CD4-positive, alpha-beta T cell treated with Interleukin-10 for 1 hour (primary cell): ENCODE measurements around the gene KCNS1.

Experiments
- DNase-seq: peaks from one replicate; pipeline ENCODE4 v3.0.0-alpha.2; 2020

The KCNS1 gene

DNA sequence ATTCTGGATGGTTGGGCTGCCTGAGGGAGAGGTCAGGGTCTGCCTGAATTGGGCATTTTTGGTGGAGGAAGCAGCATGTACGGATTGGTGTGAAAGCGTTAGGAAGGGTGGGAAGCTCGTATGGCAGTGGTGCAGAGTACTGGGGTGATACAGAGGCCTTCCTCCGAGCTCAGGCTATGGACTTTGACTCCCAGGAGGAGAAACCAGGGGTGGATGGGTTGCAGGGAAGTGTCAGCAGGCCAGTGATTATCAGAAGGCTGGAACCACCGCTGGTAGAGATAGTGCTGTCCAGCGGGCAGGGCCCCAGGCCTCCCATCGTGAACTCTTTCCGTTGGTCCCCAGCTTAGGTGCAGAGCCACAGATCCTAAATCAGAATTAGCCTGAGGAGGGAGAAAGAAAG lies 8.7 kb upstream of the KCNS1 start:
- no peak for DNase-seq

- DNase-seq: no peak
These were observed 4.4 kb upstream of the KCNS1 start for GRCh38 chr20:45105317-45105716.

DNA sequence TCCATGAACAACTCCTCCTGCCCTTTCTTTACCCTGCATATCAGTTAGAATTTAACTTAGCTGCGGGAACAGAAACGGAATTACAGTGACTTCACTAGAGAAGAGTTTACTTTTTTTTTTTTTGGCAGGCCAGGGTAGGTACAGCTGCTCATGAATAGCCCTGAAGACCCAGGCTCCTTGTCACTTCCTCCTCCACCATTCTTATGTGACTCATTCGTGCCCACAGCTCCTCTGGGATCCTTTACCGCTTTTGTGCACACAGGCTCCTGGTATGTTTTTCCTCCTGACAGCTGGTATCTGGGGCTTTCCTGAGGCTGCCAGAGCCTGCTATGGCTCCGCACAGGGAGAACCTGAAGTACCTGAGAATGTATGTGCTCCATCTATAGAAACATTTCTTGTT lies 3.9 kb upstream of the KCNS1 start:
- no peak for DNase-seq

DNA sequence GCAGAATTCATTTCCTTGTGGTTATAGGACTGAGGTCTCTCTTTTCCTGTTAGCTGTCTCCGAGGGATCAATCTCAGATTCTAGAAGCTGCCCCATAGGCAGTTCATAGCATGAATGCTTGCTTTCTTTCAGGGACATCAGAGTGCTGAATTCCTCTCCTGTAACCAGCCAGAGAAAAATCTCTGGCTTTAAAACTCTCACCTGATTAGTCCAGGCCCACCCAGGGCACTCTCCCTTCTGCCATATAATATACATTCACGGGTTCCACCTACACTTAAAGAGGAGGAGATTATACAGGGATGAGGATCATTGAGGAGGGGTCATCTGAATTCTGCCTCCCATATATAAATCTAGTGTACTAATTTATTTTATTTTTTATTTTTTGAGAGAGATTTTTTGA lies 2.1 kb upstream of the KCNS1 start:
- DNase-seq: no peak

GRCh38 chr20:45101333-45101850 lies 465 bp upstream of the KCNS1 start:
- no peak for DNase-seq

DNA sequence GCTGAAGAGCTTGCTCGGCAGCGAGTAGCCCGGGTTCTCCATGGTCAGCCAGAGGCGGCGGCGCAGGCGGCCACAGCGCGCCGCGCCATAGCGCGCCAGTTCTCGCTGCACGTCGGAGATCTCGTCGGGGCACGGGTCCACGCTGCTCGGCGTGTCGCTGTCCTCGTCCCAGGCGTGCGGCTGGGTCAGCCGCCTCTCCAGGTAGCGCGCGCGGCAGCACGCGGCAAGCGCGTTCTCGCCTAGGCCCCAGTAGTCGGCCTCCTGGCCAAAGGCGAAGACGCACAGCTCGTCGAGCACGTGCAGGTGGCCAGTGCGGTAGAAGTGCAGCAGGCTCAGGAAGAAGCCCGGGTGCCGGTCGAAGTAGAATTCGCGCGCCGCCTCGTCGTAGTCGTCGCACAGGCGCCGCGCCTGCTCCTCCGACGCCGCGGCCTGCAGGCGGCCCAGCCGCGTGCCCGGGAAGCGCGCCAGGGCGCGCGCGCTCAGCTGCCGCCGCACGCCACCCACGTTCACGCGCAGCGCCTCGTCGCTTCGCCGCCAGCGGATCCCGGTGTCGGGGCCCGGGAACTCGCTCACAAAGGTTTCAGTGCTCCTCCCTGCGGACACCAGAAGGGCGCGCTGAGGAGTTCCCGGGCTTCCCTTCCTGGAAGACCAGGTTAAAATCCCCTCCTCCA lies 2.7 kb downstream of the KCNS1 start:
- no peak for DNase-seq

DNA sequence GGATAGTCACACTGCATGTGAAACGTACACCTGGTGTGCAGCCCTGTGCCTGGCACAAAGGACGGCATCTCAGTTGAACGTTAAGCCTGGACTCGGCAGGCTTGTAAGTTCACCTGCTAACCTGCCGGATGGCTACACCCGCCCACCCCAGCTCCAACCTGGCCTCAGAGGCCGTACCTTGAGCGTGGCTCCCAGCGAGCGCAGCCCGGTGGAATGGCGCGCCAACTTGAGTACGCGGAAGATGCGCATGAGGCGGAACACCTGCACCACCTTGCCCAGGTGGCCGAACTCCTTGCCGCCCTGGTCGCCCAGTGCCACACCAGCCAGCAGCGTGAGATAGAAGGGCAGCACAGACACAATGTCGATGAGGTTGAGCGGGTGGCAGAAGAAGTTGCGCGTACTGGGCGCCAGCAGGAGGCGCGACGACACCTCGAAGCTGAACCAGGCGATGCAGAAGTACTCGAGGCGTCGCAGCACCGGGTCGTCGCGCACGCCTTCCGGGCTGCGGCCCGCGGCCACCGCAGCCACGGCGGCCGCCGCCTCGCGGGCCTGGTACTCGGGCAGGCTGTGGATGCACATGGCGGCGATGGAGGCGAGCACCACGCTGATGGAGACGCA lies 3.3 kb downstream of the KCNS1 start:
- peak; percentile 47 for DNase-seq

DNA sequence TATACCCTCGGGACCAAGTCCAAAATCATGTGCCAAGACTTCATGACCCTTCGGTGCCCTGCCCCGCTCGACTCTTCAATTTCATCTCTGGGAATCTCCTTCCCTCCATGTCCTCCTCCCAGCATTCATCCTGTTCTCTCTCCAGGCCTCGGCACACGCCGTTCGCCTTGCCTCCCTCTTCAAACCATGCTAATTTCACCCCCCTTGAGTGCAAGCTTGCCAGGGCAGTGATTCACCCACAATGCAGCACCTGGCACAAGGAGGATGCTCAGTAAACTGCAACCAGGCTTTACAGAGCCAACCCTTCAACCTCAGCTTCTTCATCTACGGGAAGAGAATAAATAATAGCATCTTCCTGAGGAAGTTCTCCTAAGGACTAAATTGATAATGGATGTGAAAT lies 4.1 kb downstream of the KCNS1 start:
- no peak for DNase-seq

GRCh38 chr20:45095805-45096238 lies 5.1 kb downstream of the KCNS1 start:
- DNase-seq: peak; percentile 72

GRCh38 chr20:45094864-45095574 lies 5.9 kb downstream of the KCNS1 start:
- no peak for DNase-seq

- DNase-seq: no peak
These were observed 6.7 kb downstream of the KCNS1 start for GRCh38 chr20:45094201-45094600.

GRCh38 chr20:45092898-45093297 lies 8.0 kb downstream of the KCNS1 start:
- no peak for DNase-seq

GRCh38 chr20:45091366-45091765 lies 9.6 kb downstream of the KCNS1 start:
- no peak for DNase-seq

DNA sequence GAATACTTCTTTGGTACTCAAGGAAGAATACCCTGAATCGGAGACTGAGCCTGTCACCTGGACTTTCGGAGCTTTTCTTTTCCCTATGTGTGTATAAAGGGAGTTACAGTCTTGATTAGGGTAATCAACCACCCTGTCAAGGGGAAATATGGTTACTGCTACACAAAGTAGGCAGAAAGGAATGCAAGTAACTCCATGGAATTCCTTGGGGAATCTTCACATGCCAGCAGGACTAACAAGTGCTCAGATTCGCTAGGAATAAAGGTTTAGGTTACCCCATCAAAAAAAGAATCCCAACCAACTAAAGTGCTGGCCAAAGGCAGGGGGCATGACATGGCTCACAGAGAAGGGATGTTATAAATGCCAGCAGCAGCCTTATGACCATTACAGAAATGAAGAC lies 10.4 kb downstream of the KCNS1 start:
- no peak for DNase-seq

DNA sequence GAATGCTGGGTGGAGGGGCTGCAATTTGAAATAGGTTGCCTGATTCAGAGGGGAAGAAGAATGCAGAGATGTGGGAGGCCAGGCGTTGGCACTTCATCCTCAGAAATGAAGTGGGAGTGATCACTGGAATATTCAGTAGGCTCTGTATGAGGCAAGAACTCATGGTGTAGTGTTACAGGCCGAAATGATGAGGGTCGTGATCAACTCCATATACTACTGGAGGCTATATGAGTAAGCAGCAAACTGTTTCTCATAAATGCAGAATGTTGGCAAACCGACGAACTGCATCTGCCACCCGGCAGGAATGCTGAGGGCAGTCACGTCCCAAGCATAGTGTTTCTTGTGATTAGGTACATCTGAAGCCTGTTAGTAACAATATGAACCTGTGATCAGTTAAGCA lies 12.7 kb downstream of the KCNS1 start:
- no peak for DNase-seq

DNA sequence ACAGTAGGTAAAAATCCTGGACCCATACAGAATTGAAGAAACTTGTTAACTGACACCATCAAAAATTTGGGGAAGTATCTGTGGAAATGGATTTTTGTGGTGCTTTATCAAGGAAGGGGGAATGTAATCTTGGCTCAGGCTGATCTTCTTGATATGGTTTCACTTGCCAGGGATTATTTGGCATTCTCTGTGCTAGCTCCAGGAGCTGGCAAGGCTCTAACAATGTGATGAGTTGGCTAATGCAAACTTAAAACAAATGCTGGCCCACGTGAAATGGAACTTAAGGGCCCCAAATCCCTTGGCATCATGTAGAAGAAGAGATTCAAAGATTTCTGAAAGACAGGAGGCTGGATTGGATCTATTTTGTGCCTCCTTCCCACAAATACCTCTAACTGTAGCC lies 13.1 kb downstream of the KCNS1 start:
- no peak for DNase-seq

- no peak for DNase-seq
These were observed 13.7 kb downstream of the KCNS1 start for GRCh38 chr20:45087097-45087790.

DNA sequence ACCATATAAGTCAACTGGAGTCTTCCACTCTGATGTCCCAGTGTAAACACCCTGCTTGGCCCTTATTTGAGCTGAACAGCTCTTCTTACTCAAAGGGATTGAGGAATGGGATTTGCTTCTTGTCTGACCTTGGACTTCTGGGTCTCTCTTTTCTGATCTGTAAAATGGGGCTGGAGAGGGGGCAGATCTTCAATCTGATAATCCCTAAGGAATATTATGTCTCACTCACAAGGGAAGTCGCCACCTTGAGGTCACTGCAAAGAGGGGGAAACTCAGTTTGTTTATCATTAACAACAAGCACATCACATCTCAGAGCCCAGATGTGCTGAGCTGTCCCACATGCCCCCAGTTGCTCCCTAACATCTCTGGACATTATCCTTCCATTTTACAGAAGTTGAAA lies 15.1 kb downstream of the KCNS1 start:
- DNase-seq: no peak

GRCh38 chr20:45085289-45085688 lies 15.6 kb downstream of the KCNS1 start:
- no peak for DNase-seq

- no peak for DNase-seq
These were observed 17.8 kb downstream of the KCNS1 start for GRCh38 chr20:45083127-45083526.

GRCh38 chr20:45082468-45082867 lies 18.5 kb downstream of the KCNS1 start:
- no peak for DNase-seq

DNA sequence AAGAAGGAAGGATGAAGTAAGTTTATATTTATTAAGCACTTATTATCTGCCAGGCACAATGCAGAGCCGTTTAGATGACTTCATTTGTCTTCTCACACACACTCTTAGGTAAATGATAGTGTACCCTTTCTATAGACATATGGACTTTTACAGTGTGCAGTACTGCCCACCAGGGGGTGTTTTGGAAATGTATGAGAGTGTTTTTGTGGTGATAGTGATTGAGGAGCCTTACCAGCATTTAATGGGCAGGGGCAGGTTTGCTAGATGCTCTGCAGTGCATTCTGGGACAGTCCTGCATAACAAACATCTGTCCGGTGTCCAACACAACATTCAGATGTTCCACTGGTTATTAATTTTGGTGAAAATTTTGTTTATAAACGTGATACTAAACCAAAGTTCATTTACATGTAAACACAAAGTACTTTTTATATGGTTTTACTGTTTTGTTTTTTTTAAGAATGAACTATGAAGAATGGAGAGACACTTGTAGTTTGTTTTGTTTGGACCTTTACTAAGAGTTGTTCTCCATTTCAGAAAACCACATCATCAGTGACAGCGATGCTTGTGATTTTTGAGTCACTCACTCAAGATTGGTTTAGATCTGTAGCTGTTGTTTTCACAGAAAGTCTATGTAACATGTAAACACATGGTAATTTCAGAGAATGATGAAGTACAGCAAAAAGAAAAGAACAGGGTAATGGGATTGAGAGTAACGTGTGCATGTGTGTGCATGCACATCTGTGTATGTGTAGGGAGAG lies 19.9 kb downstream of the KCNS1 start:
- no peak for DNase-seq

DNA sequence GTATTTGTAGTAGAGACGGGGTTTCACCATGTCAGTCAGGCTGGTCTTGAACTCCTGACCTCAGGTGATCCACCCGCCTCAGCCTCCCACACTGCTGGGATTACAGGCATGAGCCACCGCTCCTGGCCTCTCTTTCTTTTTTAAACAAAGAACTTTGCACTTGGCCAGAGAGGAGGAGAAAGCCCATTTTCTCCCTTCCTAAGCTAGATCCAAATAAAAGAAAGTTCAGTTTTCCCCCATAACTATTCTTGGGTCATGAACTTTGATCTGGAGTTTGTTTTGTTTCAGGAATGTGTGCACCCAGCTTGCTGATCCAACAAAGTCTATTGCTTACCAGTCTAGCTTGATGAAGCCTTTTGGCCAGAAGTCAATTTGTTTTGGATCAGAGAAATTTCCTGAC lies 23.4 kb downstream of the KCNS1 start:
- DNase-seq: no peak
